NCI-H774 (cell line): ENCODE measurements around the gene C4orf54.

ENCODE experiments used
- DNase-seq: peaks from one replicate; lab custom pipeline; 2025; lab: John Stamatoyannopoulos, UW

Gene C4orf54

GRCh38 chr4:99657798-99658197, at the start of gene C4orf54:
TSS of gene C4orf54 (minus strand) at chr4:99657828. CDS start at chr4:99654648, 3,180 bp downstream.
- no peak for DNase-seq

GRCh38 chr4:99705891-99706290, 48.3 kb upstream of the C4orf54 start:
- DNase-seq = no peak

GRCh38 chr4:99696801-99697200, 39.2 kb upstream of the C4orf54 start:
- no peak for DNase-seq

GRCh38 chr4:99693140-99693539, 35.5 kb upstream of the C4orf54 start:
- no peak for DNase-seq

GRCh38 chr4:99690990-99691389, 33.4 kb upstream of the C4orf54 start:
- DNase-seq = no peak

- no peak for DNase-seq
Measured at GRCh38 chr4:99690472-99690871, 32.8 kb upstream of the C4orf54 start.

GRCh38 chr4:99687120-99687519, 29.5 kb upstream of the C4orf54 start:
- DNase-seq = no peak

- DNase-seq = no peak
Measured at GRCh38 chr4:99685234-99685633, 27.6 kb upstream of the C4orf54 start.

GRCh38 chr4:99683895-99684294, 26.3 kb upstream of the C4orf54 start:
- DNase-seq = no peak

- DNase-seq = no peak
Measured at GRCh38 chr4:99679976-99680375, 22.3 kb upstream of the C4orf54 start.

- no peak for DNase-seq
Measured at GRCh38 chr4:99679204-99679603, 21.6 kb upstream of the C4orf54 start.

- DNase-seq = no peak
Measured at GRCh38 chr4:99677161-99677560, 19.5 kb upstream of the C4orf54 start.

GRCh38 chr4:99670409-99671073, 12.9 kb upstream of the C4orf54 start:
- DNase-seq = no peak

- no peak for DNase-seq
Measured at GRCh38 chr4:99669084-99669483, 11.5 kb upstream of the C4orf54 start.

GRCh38 chr4:99668472-99668871, 10.8 kb upstream of the C4orf54 start:
- no peak for DNase-seq

- DNase-seq = no peak
Measured at GRCh38 chr4:99665983-99666382, 8.4 kb upstream of the C4orf54 start.

- DNase-seq = no peak
Measured at GRCh38 chr4:99664716-99665115, 7.1 kb upstream of the C4orf54 start.

- DNase-seq = no peak
Measured at GRCh38 chr4:99661907-99662306, 4.3 kb upstream of the C4orf54 start.

- no peak for DNase-seq
Measured at GRCh38 chr4:99658666-99659065, 1.0 kb upstream of the C4orf54 start.

- no peak for DNase-seq
Measured at GRCh38 chr4:99655308-99656081, 2.1 kb downstream of the C4orf54 start.

GRCh38 chr4:99654361-99654761, 3.3 kb downstream of the C4orf54 start:
- no peak for DNase-seq

- DNase-seq = no peak
Measured at GRCh38 chr4:99653916-99654315, 3.7 kb downstream of the C4orf54 start.

GRCh38 chr4:99652596-99653436, 4.8 kb downstream of the C4orf54 start:
- DNase-seq = no peak
